Smooth muscle cell (in vitro differentiated cells): ENCODE results near the gene TRIM33. TPM values are rescaled to one million over a fixed set of nuclear protein-coding genes. Genes with fewer than 3 reads are reported as not detected.

Experiments
- DNase-seq: peaks from one replicate; lab custom pipeline; 2025; ENCODE audit not compliant: unreplicated experiment; lab: John Stamatoyannopoulos, UW
- H2AFZ ChIP-seq: fragments of 200-600 bp; sonication (generic); 2 replicates; pipeline ENCODE4 v1.6.0; 2016; ENCODE audit warnings: antibody characterized with exemption, low read depth, mild to moderate bottlenecking
- H3F3A ChIP-seq: fragments of 200-600 bp; sonication (generic); 2 replicates; pipeline ENCODE4 v1.6.0; 2017; ENCODE audit warnings: antibody characterized with exemption, low read depth
- H3K27ac ChIP-seq: fragments of 200-600 bp; sonication (generic); 2 replicates; pipeline ENCODE4 v1.5.1; 2016; ENCODE audit warnings: low read depth, mild to moderate bottlenecking
- H3K27me3 ChIP-seq: fragments of 200-600 bp; sonication (generic); 2 replicates; pipeline ENCODE4 v1.6.1; 2016; ENCODE audit warnings: low read depth, mild to moderate bottlenecking
- H3K36me3 ChIP-seq: fragments of 200-600 bp; sonication (generic); 2 replicates; pipeline ENCODE4 v1.5.1; 2016; ENCODE audit warnings: low read depth
- H3K4me1 ChIP-seq: fragments of 200-600 bp; sonication (generic); 2 replicates; pipeline ENCODE4 v1.5.1; 2016; ENCODE audit warnings: low read depth
- H3K4me2 ChIP-seq: fragments of 200-600 bp; sonication (generic); 2 replicates; pipeline ENCODE4 v1.6.0; 2016; ENCODE audit warnings: mild to moderate bottlenecking
- H3K4me3 ChIP-seq: fragments of 200-600 bp; sonication (generic); 2 replicates; pipeline ENCODE4 v1.5.1; 2016; ENCODE audit warnings: mild to moderate bottlenecking
- H3K79me2 ChIP-seq: fragments of 200-600 bp; sonication (generic); 2 replicates; pipeline ENCODE4 v1.6.0; 2016; ENCODE audit warnings: low read depth, mild to moderate bottlenecking
- H3K9ac ChIP-seq: fragments of 200-600 bp; sonication (generic); 2 replicates; pipeline ENCODE4 v1.6.0; 2016; ENCODE audit warnings: low read depth
- H3K9me3 ChIP-seq: fragments of 200-600 bp; sonication (generic); replicated peaks from 2 replicates; pipeline ENCODE4 v1.5.1; 2016; ENCODE audit warnings: low read depth
- H4K20me1 ChIP-seq: fragments of 200-600 bp; sonication (generic); 2 replicates; pipeline ENCODE4 v1.6.0; 2016; ENCODE audit warnings: low read depth
- WGBS: methylation state at CpG from one replicate; pipeline ENCODE4 v1.1.7; 2016; ENCODE audit warnings: low lambda C conversion rate; 5-methylcytosine and 5-hydroxymethylcytosine counted together
- polyA plus RNA-seq: library from polyadenylated mRNA; unstranded; fragments of >200 nt; fragmentation: Nextera tagmentation; extraction: Ambion mirVana; gene quantifications from 2 replicates; pipeline ENCODE4 v1.2.1, GENCODE V29; 2016
- total RNA-seq: library from RNA; depleted of rRNA; stranded (reverse); fragments of >200 nt; gene quantifications from 2 replicates; pipeline ENCODE4 v1.2.3, GENCODE V29; 2014
- TF ChIP-seq, protein P1 (sequence below): fragments of 200-600 bp; sonication (generic); IDR thresholded peaks from 2 replicates; pipeline ENCODE4 v1.5.1; 2017; ENCODE audit warnings: borderline replicate concordance, mild to moderate bottlenecking, antibody characterized with exemption; ENCODE audit not compliant: insufficient read depth, poor library complexity, severe bottlenecking

TRIM33 gene
- total and polyA plus RNA-seq, 2 experiments from 2014 or later = 12.0 to 30.5 TPM

GRCh38 chr1:114495486-114495885, 15.5 kb downstream of the TRIM33 start:
- DNase-seq = no peak
- no peaks in the 10 kb centered on the region for H3F3A ChIP-seq
- H3K4me2 ChIP-seq = no peak overlapping the region
- no peaks in the 10 kb centered on the region for H3K27me3 ChIP-seq
- WGBS = 87% methylated on average over 2 of the region's 2 CpGs
- no peak overlapping the region for H3K27ac ChIP-seq
- H2AFZ ChIP-seq = no peak overlapping the region
- TF ChIP-seq, protein P1, sequence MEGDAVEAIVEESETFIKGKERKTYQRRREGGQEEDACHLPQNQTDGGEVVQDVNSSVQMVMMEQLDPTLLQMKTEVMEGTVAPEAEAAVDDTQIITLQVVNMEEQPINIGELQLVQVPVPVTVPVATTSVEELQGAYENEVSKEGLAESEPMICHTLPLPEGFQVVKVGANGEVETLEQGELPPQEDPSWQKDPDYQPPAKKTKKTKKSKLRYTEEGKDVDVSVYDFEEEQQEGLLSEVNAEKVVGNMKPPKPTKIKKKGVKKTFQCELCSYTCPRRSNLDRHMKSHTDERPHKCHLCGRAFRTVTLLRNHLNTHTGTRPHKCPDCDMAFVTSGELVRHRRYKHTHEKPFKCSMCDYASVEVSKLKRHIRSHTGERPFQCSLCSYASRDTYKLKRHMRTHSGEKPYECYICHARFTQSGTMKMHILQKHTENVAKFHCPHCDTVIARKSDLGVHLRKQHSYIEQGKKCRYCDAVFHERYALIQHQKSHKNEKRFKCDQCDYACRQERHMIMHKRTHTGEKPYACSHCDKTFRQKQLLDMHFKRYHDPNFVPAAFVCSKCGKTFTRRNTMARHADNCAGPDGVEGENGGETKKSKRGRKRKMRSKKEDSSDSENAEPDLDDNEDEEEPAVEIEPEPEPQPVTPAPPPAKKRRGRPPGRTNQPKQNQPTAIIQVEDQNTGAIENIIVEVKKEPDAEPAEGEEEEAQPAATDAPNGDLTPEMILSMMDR = no peak
- peaks cover 100% of the 10 kb centered on the region for H3K79me2 ChIP-seq
- no peak overlapping the region for H3K4me3 ChIP-seq
- no peaks in the 10 kb centered on the region for H3K36me3 ChIP-seq
- peaks cover 81% of the 10 kb centered on the region for H4K20me1 ChIP-seq
- H3K9me3 ChIP-seq = no peaks in the 10 kb centered on the region
- H3K9ac ChIP-seq = no peak overlapping the region
- H3K4me1 ChIP-seq = no peaks in the 10 kb centered on the region

DNA sequence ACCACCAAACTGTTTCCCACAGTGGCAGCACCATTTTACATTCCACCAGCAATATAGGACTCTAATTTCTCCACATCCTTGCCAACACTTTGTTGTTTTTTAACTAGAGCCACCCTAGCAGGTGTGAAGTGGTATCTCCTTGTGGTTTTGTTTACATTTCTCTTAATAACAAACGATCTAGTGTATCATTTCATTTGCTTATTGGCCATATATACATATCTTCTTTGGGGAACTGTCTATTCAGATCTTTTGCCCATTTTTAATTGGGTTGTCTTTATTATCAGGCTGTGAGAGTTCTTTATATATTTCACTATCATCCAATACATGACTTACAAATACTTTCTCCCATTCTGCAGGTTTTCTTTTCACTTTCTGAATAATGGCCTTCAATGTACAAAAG, 18.0 kb downstream of the TRIM33 start:
- no peaks in the 10 kb centered on the region for H3K9me3 ChIP-seq
- H3K27me3 ChIP-seq = no peaks in the 10 kb centered on the region
- TF ChIP-seq, protein P1 = no peak
- no peak overlapping the region for H3K9ac ChIP-seq
- peaks cover 81% of the 10 kb centered on the region for H4K20me1 ChIP-seq
- no peak overlapping the region for H3K4me3 ChIP-seq
- H3K27ac ChIP-seq = no peak overlapping the region
- H2AFZ ChIP-seq = no peak overlapping the region
- 94% methylated on average over 1 of the region's 1 CpG for WGBS
- peaks cover 100% of the 10 kb centered on the region for H3K79me2 ChIP-seq
- no peaks in the 10 kb centered on the region for H3F3A ChIP-seq
- H3K36me3 ChIP-seq = no peaks in the 10 kb centered on the region
- H3K4me2 ChIP-seq = no peak overlapping the region
- H3K4me1 ChIP-seq = no peaks in the 10 kb centered on the region
- no peak for DNase-seq

- no peak for DNase-seq
These were observed 20.7 kb downstream of the TRIM33 start for GRCh38 chr1:114490274-114490693.

GRCh38 chr1:114488739-114489138, 22.3 kb downstream of the TRIM33 start:
- 98% methylated on average over 2 of the region's 2 CpGs for WGBS
- peaks cover 79% of the 10 kb centered on the region for H4K20me1 ChIP-seq

More at GRCh38 chr1:114490274-114490693, 20.7 kb downstream of the TRIM33 start:
- no peaks in the 10 kb centered on the region for H3K27me3 ChIP-seq
- WGBS = 87% methylated on average over 1 of the region's 1 CpG
- no peak overlapping the region for H3K4me2 ChIP-seq
- H3K36me3 ChIP-seq = no peaks in the 10 kb centered on the region
- H3K9ac ChIP-seq = no peak overlapping the region
- H3K79me2 ChIP-seq = peaks cover 97% of the 10 kb centered on the region
- peaks cover 79% of the 10 kb centered on the region for H4K20me1 ChIP-seq
- H2AFZ ChIP-seq = no peak overlapping the region
- no peak overlapping the region for H3K4me3 ChIP-seq
- H3F3A ChIP-seq = no peaks in the 10 kb centered on the region
- H3K9me3 ChIP-seq = no peaks in the 10 kb centered on the region
- no peak overlapping the region for H3K27ac ChIP-seq
- no peaks in the 10 kb centered on the region for H3K4me1 ChIP-seq
- TF ChIP-seq, protein P1 = no peak

More at GRCh38 chr1:114488739-114489138, 22.3 kb downstream of the TRIM33 start:
- peaks cover 97% of the 10 kb centered on the region for H3K79me2 ChIP-seq
- no peak overlapping the region for H3K9ac ChIP-seq
- no peaks in the 10 kb centered on the region for H3F3A ChIP-seq
- H2AFZ ChIP-seq = no peak overlapping the region
- H3K27ac ChIP-seq = no peak overlapping the region
- no peak for DNase-seq
- no peaks in the 10 kb centered on the region for H3K36me3 ChIP-seq
- H3K4me3 ChIP-seq = no peak overlapping the region
- no peaks in the 10 kb centered on the region for H3K4me1 ChIP-seq
- H3K4me2 ChIP-seq = no peak overlapping the region
- H3K27me3 ChIP-seq = no peaks in the 10 kb centered on the region
- H3K9me3 ChIP-seq = no peaks in the 10 kb centered on the region
- TF ChIP-seq, protein P1 = no peak
